OCI-LY7 (cell line): ENCODE measurements around the gene TMEM9B. TPM values are rescaled to one million over a fixed set of nuclear protein-coding genes. Genes with fewer than 3 reads are reported as not detected.

Experiments used
- BruUV-seq: library from RNA; stranded (reverse); fragments of 400-500 nt; replicated peaks from 2 replicates; lab custom pipeline; 2021; lab: Mats Ljungman, UMichigan
- CTCF ChIA-PET: fragments of 300-600 bp; sonication (Branson Sonifier 250); formaldehyde crosslinking; loops from one replicate; lab custom pipeline; 2022; ENCODE audit warnings: antibody characterized with exemption; ENCODE audit not compliant: unreplicated experiment; lab: Charles Lee
- POLR2A ChIA-PET: fragments of 300-600 bp; sonication (Branson Sonifier 250); formaldehyde crosslinking; loops from one replicate; lab custom pipeline; 2022; ENCODE audit warnings: antibody characterized with exemption; lab: Charles Lee
- DNase-seq: peaks from one replicate; pipeline ENCODE4 v3.0.0-alpha.2; 2015; ENCODE audit warnings: low spot score
- H2AFZ ChIP-seq: fragments of 200-600 bp; sonication (generic), shearing (Covaris generic); 2 replicates; pipeline ENCODE4 v1.6.1; 2014; ENCODE audit warnings: mild to moderate bottlenecking, antibody characterized with exemption, low read length, moderate library complexity
- H3K27ac ChIP-seq: fragments of 200-600 bp; sonication (generic); 2 replicates; pipeline ENCODE4 v1.5.1; 2014; ENCODE audit warnings: mixed run types, low read depth, mild to moderate bottlenecking, moderate library complexity, low read length, inconsistent platforms; ENCODE audit not compliant: poor library complexity, severe bottlenecking
- H3K36me3 ChIP-seq: fragments of 200-600 bp; sonication (generic); 2 replicates; pipeline ENCODE4 v1.6.1; 2014; ENCODE audit warnings: mild to moderate bottlenecking, antibody characterized with exemption, low read length, moderate library complexity, mixed read lengths; ENCODE audit not compliant: insufficient read depth
- H3K4me1 ChIP-seq: fragments of 200-600 bp; sonication (generic); 2 replicates; pipeline ENCODE4 v1.5.1; 2014; ENCODE audit warnings: mild to moderate bottlenecking, low read length; ENCODE audit not compliant: insufficient read depth, poor library complexity, severe bottlenecking
- H3K4me2 ChIP-seq: fragments of 200-600 bp; sonication (generic); 2 replicates; pipeline ENCODE4 v1.6.1; 2014; ENCODE audit warnings: mild to moderate bottlenecking, low read length
- H3K4me3 ChIP-seq: fragments of 200-600 bp; sonication (generic); 2 replicates; pipeline ENCODE4 v1.5.1; 2014; ENCODE audit warnings: mild to moderate bottlenecking, low read depth, low read length; ENCODE audit not compliant: poor library complexity, severe bottlenecking
- H3K79me2 ChIP-seq: fragments of 200-600 bp; sonication (generic); 2 replicates; pipeline ENCODE4 v1.6.1; 2016; ENCODE audit warnings: low read depth, mild to moderate bottlenecking, low read length, moderate library complexity, mixed read lengths; ENCODE audit not compliant: insufficient read depth
- H3K9me2 ChIP-seq: fragments of 200-600 bp; sonication (generic); 2 replicates; pipeline ENCODE4 v1.6.1; 2016; ENCODE audit warnings: mild to moderate bottlenecking, low read length, mixed read lengths; ENCODE audit not compliant: insufficient read depth
- H3K9me3 ChIP-seq: fragments of 200-600 bp; sonication (generic); 2 replicates; pipeline ENCODE4 v1.6.1; 2014; ENCODE audit warnings: mild to moderate bottlenecking, mixed run types, low read length, mixed read lengths
- H4K20me1 ChIP-seq: fragments of 200-600 bp; sonication (generic); 2 replicates; pipeline ENCODE4 v1.6.1; 2014; ENCODE audit warnings: mild to moderate bottlenecking, antibody characterized with exemption, low read length, moderate library complexity, mixed read lengths; ENCODE audit not compliant: insufficient read depth
- EZH2phosphoT487 ChIP-seq: fragments of 200-600 bp; sonication (generic); IDR thresholded peaks from 2 replicates; pipeline ENCODE4 v1.6.1; 2018; ENCODE audit warnings: low read depth, borderline replicate concordance, mild to moderate bottlenecking, mixed run types, antibody characterized with exemption, low read length, moderate library complexity, mixed read lengths
- intact Hi-C: fragments of 100-400 bp; cut with micrococcal nuclease; formaldehyde crosslinking; loops from one replicate; pipeline ENCODE4 v1.10.0; 2022; ENCODE audit not compliant: unreplicated experiment
- total RNA-seq, 2 experiments: library from RNA; depleted of rRNA in 1 of 2; stranded (reverse); fragments of >200 nt in 1 of 2; shearing (Covaris generic) in 1 of 2; gene quantifications; 2 replicates each; pipeline ENCODE4 v1.2.3, GENCODE V29; 2014 to 2022
- TF ChIP-seq, protein P1 (sequence below): fragments of 200-600 bp; sonication (generic); conservative IDR thresholded peaks from 2 replicates; pipeline ENCODE4 v1.5.1; 2014; ENCODE audit warnings: mild to moderate bottlenecking, antibody characterized with exemption, low read length, moderate library complexity, mixed read lengths

TMEM9B gene
- total RNA-seq, 2 experiments from 2014 or later: 13.0 to 13.4 TPM

DNA sequence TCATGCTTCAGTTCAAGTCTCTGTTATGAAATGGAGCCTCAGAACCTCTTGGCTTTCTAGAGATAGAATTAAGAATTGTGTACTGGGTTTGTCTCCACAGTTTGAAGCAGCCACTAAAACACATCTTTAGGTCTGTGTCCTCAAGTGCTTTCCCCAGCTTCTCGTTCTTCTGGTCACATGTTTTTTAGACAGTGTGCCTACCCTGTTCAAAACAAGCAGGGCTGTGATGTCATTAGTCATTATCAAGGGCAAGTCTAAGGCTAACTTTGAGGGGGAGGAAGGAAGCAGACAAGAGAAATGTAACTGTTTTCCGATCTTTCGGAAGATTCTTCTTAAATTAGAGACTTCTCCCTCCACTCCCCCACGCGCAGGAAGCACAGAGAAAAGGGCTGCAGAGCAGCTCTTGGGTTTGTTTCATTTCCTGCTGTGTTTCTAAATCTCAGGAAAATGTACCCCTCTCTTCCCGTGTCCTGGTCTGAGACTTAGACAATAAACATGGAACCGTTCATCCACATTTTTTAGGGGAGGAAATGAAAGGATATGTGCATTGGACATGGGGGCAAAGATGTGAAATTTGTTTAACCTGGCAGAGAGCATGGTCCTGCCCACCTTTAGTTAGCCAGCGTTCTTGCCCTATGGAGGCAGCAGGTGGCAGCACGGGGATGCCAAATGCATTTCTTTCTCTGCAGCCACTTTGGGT, 50.1 kb downstream of the TMEM9B start:
- no peaks in the 10 kb centered on the region for H4K20me1 ChIP-seq
- no peaks in the 10 kb centered on the region for H3K9me2 ChIP-seq
- peaks cover 36% of the 10 kb centered on the region for H3K36me3 ChIP-seq
- peak overlapping the region; percentile 90 for H2AFZ ChIP-seq
- H3K79me2 ChIP-seq: peaks cover 5% of the 10 kb centered on the region; the same call in 1 of the 2 replicates
- BruUV-seq: TSS peak; percentile 33
- peaks cover 23% of the 10 kb centered on the region for H3K4me1 ChIP-seq
- H3K27ac ChIP-seq: peak overlapping the region; percentile 51
- CTCF ChIA-PET: interaction anchor here (0.5 to 2.1 kb wide), 2 partner anchors 45 to 67 kb away, joined by 3 to 8 read pairs; no protein-coding TSS in a partner anchor
- POLR2A ChIA-PET: interaction anchor here (0.6 kb wide), 1 partner anchor 163 kb away, joined by 3 read pairs; no protein-coding TSS in a partner anchor
- peak; percentile 70 for DNase-seq
- H3K4me2 ChIP-seq: peak overlapping the region; percentile 76
- TF ChIP-seq, protein P1, sequence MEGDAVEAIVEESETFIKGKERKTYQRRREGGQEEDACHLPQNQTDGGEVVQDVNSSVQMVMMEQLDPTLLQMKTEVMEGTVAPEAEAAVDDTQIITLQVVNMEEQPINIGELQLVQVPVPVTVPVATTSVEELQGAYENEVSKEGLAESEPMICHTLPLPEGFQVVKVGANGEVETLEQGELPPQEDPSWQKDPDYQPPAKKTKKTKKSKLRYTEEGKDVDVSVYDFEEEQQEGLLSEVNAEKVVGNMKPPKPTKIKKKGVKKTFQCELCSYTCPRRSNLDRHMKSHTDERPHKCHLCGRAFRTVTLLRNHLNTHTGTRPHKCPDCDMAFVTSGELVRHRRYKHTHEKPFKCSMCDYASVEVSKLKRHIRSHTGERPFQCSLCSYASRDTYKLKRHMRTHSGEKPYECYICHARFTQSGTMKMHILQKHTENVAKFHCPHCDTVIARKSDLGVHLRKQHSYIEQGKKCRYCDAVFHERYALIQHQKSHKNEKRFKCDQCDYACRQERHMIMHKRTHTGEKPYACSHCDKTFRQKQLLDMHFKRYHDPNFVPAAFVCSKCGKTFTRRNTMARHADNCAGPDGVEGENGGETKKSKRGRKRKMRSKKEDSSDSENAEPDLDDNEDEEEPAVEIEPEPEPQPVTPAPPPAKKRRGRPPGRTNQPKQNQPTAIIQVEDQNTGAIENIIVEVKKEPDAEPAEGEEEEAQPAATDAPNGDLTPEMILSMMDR: peak; percentile 91
- TF ChIP-seq EZH2phosphoT487: no peak
- peak overlapping the region; percentile 57 for H3K4me3 ChIP-seq
- intact Hi-C loops: loop anchor here (1.0 to 10.0 kb wide), 6 partner anchors 45 to 841 kb away; partner anchors contain the start of gene ZNF143
- H3K9me3 ChIP-seq: no peaks in the 10 kb centered on the region

DNA sequence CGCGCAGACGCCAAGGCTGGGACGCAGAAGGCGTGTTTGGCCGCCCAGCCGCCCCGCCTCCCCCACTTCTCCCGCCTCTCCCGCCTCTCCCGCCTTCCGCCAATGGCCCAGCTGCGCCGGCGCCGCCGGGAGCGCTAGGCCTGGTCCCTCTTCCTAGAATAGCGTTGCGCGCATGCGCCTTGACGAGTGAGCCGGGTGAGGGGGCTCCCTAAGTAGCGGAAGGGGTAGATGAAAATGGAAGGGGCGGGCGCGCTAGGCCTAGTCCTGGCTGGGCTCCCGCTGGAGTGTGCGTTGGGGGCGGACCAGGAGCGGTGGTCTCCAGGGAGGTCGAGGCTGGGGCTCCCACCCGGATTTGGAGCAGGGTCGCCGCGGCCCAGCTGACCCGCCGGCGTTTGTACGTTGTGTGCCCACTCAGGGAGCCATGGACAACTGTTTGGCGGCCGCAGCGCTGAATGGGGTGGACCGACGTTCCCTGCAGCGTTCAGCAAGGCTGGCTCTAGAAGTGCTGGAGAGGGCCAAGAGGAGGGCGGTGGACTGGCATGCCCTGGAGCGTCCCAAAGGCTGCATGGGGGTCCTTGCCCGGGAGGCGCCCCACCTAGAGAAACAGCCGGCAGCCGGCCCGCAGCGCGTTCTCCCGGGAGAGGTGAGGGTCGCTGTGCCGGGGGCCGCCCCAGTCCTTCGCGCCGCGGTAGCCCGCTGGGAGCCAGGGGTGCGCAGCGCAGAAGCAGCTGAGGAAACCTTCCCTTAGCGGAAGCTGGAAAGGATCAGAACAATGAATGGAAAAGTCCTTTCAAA, 53.0 kb downstream of the TMEM9B start, which contains the start of gene AKIP1:
Gene AKIP1, plus strand, starts transcription at position 161 of the 795 bp plus-strand sequence. Its CDS starts 261 bp downstream, at position 422.
- Histone ChIP-seq H3K4me2 (peak within 1 kb of the TSS; percentile 66), H3K27ac (peak within 1 kb of the TSS; percentile 40), H3K4me1 (peaks cover 23% of the 10 kb centered on the region), H4K20me1 (no peaks in the 10 kb centered on the region), H3K9me2 (no peaks in the 10 kb centered on the region), H3K36me3 (peaks cover 9% of the 10 kb centered on the region; the same call in 1 of the 2 replicates), H2AFZ (peak within 1 kb of the TSS; percentile 84), H3K79me2 (peaks cover 5% of the 10 kb centered on the region; the same call in 1 of the 2 replicates), H3K9me3 (no peaks in the 10 kb centered on the region), H3K4me3 (peak within 1 kb of the TSS; percentile 77)
- TF ChIP-seq, protein P1: no peak
- TF ChIP-seq EZH2phosphoT487: no peak
- ChIA-PET POLR2A (interaction anchor here (0.6 to 1.9 kb wide), 9 partner anchors 19 to 793 kb away, joined by 3 to 6 read pairs (median 5); partner anchors contain the start of genes RPL27A, TMEM9B and TRIM66), CTCF (interaction anchor here (0.6 kb wide), 1 partner anchor 982 kb away, joined by 24 read pairs; no protein-coding TSS in a partner anchor)
- DNase-seq: peak; percentile 89
- BruUV-seq: no TSS peak
- intact Hi-C loops: loop anchor here (1.0 to 10.0 kb wide), 5 partner anchors 53 to 844 kb away; partner anchors contain the start of genes TMEM9B and ZNF143
